Neuronal stem cell (in vitro differentiated cells): ENCODE measurements around the gene MPND.

Source experiments
- DNase-seq: peaks from one replicate; pipeline ENCODE4 v3.0.0-alpha.2; 2013; ENCODE audit warnings: low spot score
- H2AFZ ChIP-seq: one replicate; pipeline ENCODE4 v1.6.1; 2013; ENCODE audit warnings: mild to moderate bottlenecking, low read length, inconsistent platforms
- H2AK5ac ChIP-seq: 2 replicates; pipeline ENCODE4 v1.6.1; 2013; ENCODE audit warnings: low read depth, mild to moderate bottlenecking, inconsistent platforms, low read length, moderate library complexity, mixed read lengths
- H2BK120ac ChIP-seq: 2 replicates; pipeline ENCODE4 v1.6.1; 2013; ENCODE audit warnings: low read depth, mild to moderate bottlenecking, inconsistent platforms, low read length, moderate library complexity, mixed read lengths
- H2BK12ac ChIP-seq: one replicate; pipeline ENCODE4 v1.6.1; 2013; ENCODE audit warnings: low read length, inconsistent platforms
- H2BK15ac ChIP-seq: 2 replicates; pipeline ENCODE4 v1.6.1; 2013; ENCODE audit warnings: mild to moderate bottlenecking, low read length, inconsistent platforms, mixed read lengths
- H2BK5ac ChIP-seq: one replicate; pipeline ENCODE4 v1.6.1; 2013; ENCODE audit warnings: inconsistent platforms, mild to moderate bottlenecking, low read length, moderate library complexity
- H3K14ac ChIP-seq: one replicate; pipeline ENCODE4 v1.6.1; 2013; ENCODE audit warnings: low read length, inconsistent platforms
- H3K18ac ChIP-seq: 2 replicates; pipeline ENCODE4 v1.6.1; 2013; ENCODE audit warnings: low read length, inconsistent platforms
- H3K23ac ChIP-seq: 2 replicates; pipeline ENCODE4 v1.6.1; 2013; ENCODE audit warnings: low read depth, mild to moderate bottlenecking, mixed read lengths, low read length, inconsistent platforms; ENCODE audit not compliant: poor library complexity
- H3K27ac ChIP-seq: replicated peaks from 3 replicates; pipeline ENCODE4 v1.5.1; 2013; ENCODE audit warnings: low read length, inconsistent platforms
- H3K27me3 ChIP-seq, 3 experiments: 2 replicates each; pipeline ENCODE4 v1.6.1; 2013; ENCODE audit warnings: low read length in 3 of 3, mild to moderate bottlenecking in 2 of 3, inconsistent platforms in 1 of 3, low read depth in 1 of 3, mixed read lengths in 1 of 3, moderate library complexity in 1 of 3; ENCODE audit not compliant: control insufficient read depth in 3 of 3, insufficient read depth in 3 of 3
- H3K36me3 ChIP-seq, 2 donors: replicated peaks in 1 of 2; 2 replicates each; pipeline ENCODE4 v1.6.1; 2013; ENCODE audit warnings: low read length in 2 of 2; ENCODE audit not compliant: control insufficient read depth in 2 of 2, insufficient read depth in 2 of 2
- H3K4ac ChIP-seq: 2 replicates; pipeline ENCODE4 v1.6.1; 2013; ENCODE audit warnings: inconsistent platforms, mild to moderate bottlenecking, low read length, moderate library complexity
- H3K4me1 ChIP-seq, 2 donors: 1 replicate in 1 of 2; 2 replicates in 1 of 2; pipeline ENCODE4 v1.6.1; 2013; ENCODE audit warnings: low read length in 2 of 2, low read depth in 1 of 2; ENCODE audit not compliant: control insufficient read depth in 2 of 2, insufficient read depth in 1 of 2
- H3K4me2 ChIP-seq: one replicate; pipeline ENCODE4 v1.6.1; 2013; ENCODE audit warnings: mild to moderate bottlenecking, low read length, inconsistent platforms; ENCODE audit not compliant: insufficient read depth, poor library complexity, severe bottlenecking
- H3K4me3 ChIP-seq, 2 donors: 2 replicates each; pipeline ENCODE4 v1.5.1; 2013; ENCODE audit warnings: low read length in 2 of 2, mild to moderate bottlenecking in 2 of 2, inconsistent platforms in 1 of 2, moderate library complexity in 1 of 2
- H3K79me1 ChIP-seq: one replicate; pipeline ENCODE4 v1.6.1; 2013; ENCODE audit warnings: low read depth, mild to moderate bottlenecking, inconsistent platforms, low read length, moderate library complexity
- H3K9ac ChIP-seq: one replicate; pipeline ENCODE4 v1.6.1; 2013; ENCODE audit warnings: mild to moderate bottlenecking, low read depth, low read length, inconsistent platforms; ENCODE audit not compliant: poor library complexity
- H3K9me3 ChIP-seq, 2 donors: replicated peaks in 1 of 2; 2 replicates each; pipeline versions ENCODE3 to v1.6.1; 2013; ENCODE audit warnings: low read length in 2 of 2, mild to moderate bottlenecking in 2 of 2, inconsistent platforms in 1 of 2, low read depth in 1 of 2, mixed read lengths in 1 of 2, moderate library complexity in 1 of 2; ENCODE audit not compliant: control insufficient read depth in 2 of 2, insufficient read depth in 1 of 2
- H4K8ac ChIP-seq: one replicate; pipeline ENCODE4 v1.6.1; 2013; ENCODE audit warnings: low read depth, mild to moderate bottlenecking, inconsistent platforms, low read length, moderate library complexity
- H4K91ac ChIP-seq: one replicate; pipeline ENCODE4 v1.6.1; 2013; ENCODE audit warnings: low read length, low read depth, mild to moderate bottlenecking, inconsistent platforms; ENCODE audit not compliant: poor library complexity
- WGBS, 2 donors: extraction: QIAGEN DNeasy Blood & Tissue Kit; methylation state at CpG; one replicate each; pipeline ENCODE4 v1.1.7; 2013; ENCODE audit warnings: missing lambda C conversion rate in 2 of 2, mixed read lengths in 1 of 2; ENCODE audit not compliant: insufficient read length in 2 of 2, insufficient replicate concordance in 1 of 2; ENCODE audit errors: extremely low coverage in 2 of 2; 5-methylcytosine and 5-hydroxymethylcytosine counted together

MPND gene

DNA sequence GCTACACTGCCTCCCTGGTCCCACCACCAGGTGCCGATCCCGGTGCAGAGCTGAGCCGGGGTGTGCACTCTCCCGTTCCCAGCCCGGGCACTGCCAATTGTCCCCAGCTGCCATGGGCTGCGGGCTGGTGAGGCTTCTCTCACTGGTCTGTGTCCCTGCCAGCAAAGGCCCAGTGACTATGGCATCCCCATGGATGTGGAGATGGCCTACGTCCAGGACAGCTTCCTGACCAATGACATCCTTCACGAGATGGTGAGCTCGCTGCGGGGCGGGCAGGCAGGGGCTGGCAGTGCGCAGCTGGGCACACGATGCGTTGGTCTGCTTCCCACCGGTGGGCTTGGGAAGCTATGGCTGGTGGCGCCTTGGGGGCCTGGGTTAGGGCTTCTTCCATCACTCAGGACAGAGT is 14.6 kb downstream of the MPND start:
- WGBS, 2 donors = no CpG with 5 or more reads among the region's 16 CpGs
- Histone ChIP-seq H2AK5ac (no peak overlapping the region), H2BK5ac (no peak overlapping the region), H3K23ac (peak overlapping the region; percentile 90), H2BK120ac (no peak overlapping the region), H2AFZ (no peak overlapping the region), H3K79me1 (peaks cover 9% of the 10 kb centered on the region), H3K4me3 (no peak overlapping the region), H3K4me2 (no peak overlapping the region), H3K4ac (no peak overlapping the region), H2BK15ac (no peak overlapping the region), H4K91ac (no peak overlapping the region), H3K4me1 (peaks cover 0 to 5% of the 10 kb centered on the region in 2 donors), H3K14ac (no peak overlapping the region), H2BK12ac (no peak overlapping the region), H3K27me3 (no peaks in the 10 kb centered on the region), H3K27ac (no peak overlapping the region), H3K9ac (peak overlapping the region; percentile 44), H3K36me3 (peaks cover 40 to 95% of the 10 kb centered on the region in 2 donors), H3K9me3 (no peaks in the 10 kb centered on the region), H3K18ac (no peak overlapping the region), H4K8ac (peak overlapping the region; percentile 4)
- no peak for DNase-seq

GRCh38 chr19:4358709-4359626 is 15.6 kb downstream of the MPND start:
- H2BK12ac ChIP-seq = no peak overlapping the region
- no peak overlapping the region for H2AFZ ChIP-seq
- no peak overlapping the region for H2BK15ac ChIP-seq
- H3K14ac ChIP-seq = peak overlapping the region; percentile 89
- no peaks in the 10 kb centered on the region for H3K27me3 ChIP-seq
- H3K4me1 ChIP-seq = peaks cover 0 to 5% of the 10 kb centered on the region in 2 donors
- H3K9ac ChIP-seq = peak overlapping the region; percentile 60
- no peak overlapping the region for H3K4ac ChIP-seq
- H2BK5ac ChIP-seq = no peak overlapping the region
- H3K79me1 ChIP-seq = peaks cover 10% of the 10 kb centered on the region
- no peak overlapping the region for H3K27ac ChIP-seq
- peak overlapping the region; percentile 93 for H3K23ac ChIP-seq
- no peak overlapping the region for H3K18ac ChIP-seq
- H3K4me3 ChIP-seq = no peak overlapping the region
- H4K8ac ChIP-seq = no peak overlapping the region
- H3K9me3 ChIP-seq = no peaks in the 10 kb centered on the region
- no peak overlapping the region for H2AK5ac ChIP-seq
- H2BK120ac ChIP-seq = no peak overlapping the region
- DNase-seq = no peak
- H3K36me3 ChIP-seq = peaks cover 47 to 96% of the 10 kb centered on the region in 2 donors
- no CpG with 5 or more reads among the region's 25 CpGs for WGBS, 2 donors
- no peak overlapping the region for H4K91ac ChIP-seq
- no peak overlapping the region for H3K4me2 ChIP-seq

GRCh38 chr19:4359627-4360000 is 16.3 kb downstream of the MPND start:
- H4K8ac ChIP-seq = peak overlapping the region; percentile 65
- DNase-seq = no peak
- no peak overlapping the region for H2AFZ ChIP-seq
- peak overlapping the region; percentile 93 for H3K23ac ChIP-seq
- H3K18ac ChIP-seq = peak overlapping the region; percentile 44
- peak overlapping the region; percentile 89 for H3K14ac ChIP-seq
- H2AK5ac ChIP-seq = peak overlapping the region; percentile 56
- H2BK5ac ChIP-seq = no peak overlapping the region
- H3K4me3 ChIP-seq = no peak overlapping the region
- H4K91ac ChIP-seq = no peak overlapping the region
- WGBS, 2 donors = no CpG with 5 or more reads among the region's 13 CpGs
- no peak overlapping the region for H3K4ac ChIP-seq
- peaks cover 0 to 5% of the 10 kb centered on the region in 2 donors for H3K4me1 ChIP-seq
- H2BK12ac ChIP-seq = no peak overlapping the region
- H3K27me3 ChIP-seq = no peaks in the 10 kb centered on the region
- H3K9me3 ChIP-seq = no peaks in the 10 kb centered on the region
- peaks cover 46 to 96% of the 10 kb centered on the region in 2 donors for H3K36me3 ChIP-seq
- no peak overlapping the region for H3K27ac ChIP-seq
- no peak overlapping the region for H3K4me2 ChIP-seq
- H3K79me1 ChIP-seq = peaks cover 10% of the 10 kb centered on the region
- H3K9ac ChIP-seq = peak overlapping the region; percentile 60
- no peak overlapping the region for H2BK120ac ChIP-seq
- no peak overlapping the region for H2BK15ac ChIP-seq

DNA sequence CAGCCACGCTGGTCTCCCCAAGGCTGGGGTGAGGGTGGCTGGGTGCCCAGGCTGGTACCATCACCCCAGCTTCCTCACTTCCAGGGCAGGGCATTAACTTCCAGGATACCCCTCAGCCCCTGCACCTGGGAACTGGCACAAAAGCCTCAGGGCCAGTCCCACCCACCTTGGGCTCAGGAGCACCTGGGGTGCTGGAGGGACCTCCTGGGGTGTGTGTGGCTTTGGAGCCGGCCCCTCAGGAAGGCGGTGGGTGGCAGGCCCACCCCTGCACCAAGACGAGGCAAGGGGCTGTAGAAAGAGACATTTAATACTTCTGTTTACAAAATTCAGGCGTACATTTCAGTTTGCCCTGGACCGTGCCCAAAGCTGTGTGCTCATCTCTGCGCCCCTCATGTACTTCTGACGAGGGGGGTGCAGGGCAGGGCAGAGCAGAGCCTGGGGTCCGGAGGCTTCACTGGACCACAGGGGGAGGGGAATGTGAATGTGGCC is 16.8 kb downstream of the MPND start:
- H3K27ac ChIP-seq = no peak overlapping the region
- H2AFZ ChIP-seq = no peak overlapping the region
- no CpG with 5 or more reads among the region's 9 CpGs for WGBS, 2 donors
- H4K8ac ChIP-seq = no peak overlapping the region
- no peak overlapping the region for H3K4me3 ChIP-seq
- H3K27me3 ChIP-seq = no peaks in the 10 kb centered on the region
- H3K18ac ChIP-seq = no peak overlapping the region
- H3K4ac ChIP-seq = no peak overlapping the region
- H2BK15ac ChIP-seq = peak overlapping the region; percentile 19
- H3K9me3 ChIP-seq = no peaks in the 10 kb centered on the region
- no peak overlapping the region for H4K91ac ChIP-seq
- H3K9ac ChIP-seq = no peak overlapping the region
- H2BK120ac ChIP-seq = no peak overlapping the region
- no peak overlapping the region for H2BK5ac ChIP-seq
- H3K36me3 ChIP-seq = peaks cover 47 to 95% of the 10 kb centered on the region in 2 donors
- DNase-seq = no peak
- H2BK12ac ChIP-seq = no peak overlapping the region
- peak overlapping the region; percentile 56 for H2AK5ac ChIP-seq
- no peak overlapping the region for H3K4me2 ChIP-seq
- peak overlapping the region; percentile 93 for H3K23ac ChIP-seq
- peaks cover 13% of the 10 kb centered on the region for H3K79me1 ChIP-seq
- H3K14ac ChIP-seq = peak overlapping the region; percentile 1
- peaks cover 0 to 5% of the 10 kb centered on the region in 2 donors for H3K4me1 ChIP-seq
